ENCODE measurements around the gene PDIA5.

GRCh38 chr3:123186695-123187094, 119.9 kb downstream of the PDIA5 start:
- TF ChIP-seq EZH2 (IDR thresholded peaks at IDR 0.05) (no peak), POLR2AphosphoS5 (IDR thresholded peaks at IDR 0.05; ENCODE audit: borderline replicate concordance, low read depth, low read length) (no peak), FOXP2 (optimal IDR thresholded peaks at IDR 0.05; ENCODE audit: control extremely low read depth, extremely low read length, insufficient read depth) (no peak)

All from SK-N-MC (cell line).